ENCODE measurements around the gene RECQL5.
"Not testable (repeated sequence)": the region's sequence is repeated elsewhere in the genome, so short reads cannot be mapped to it uniquely, and the experiment has no call there.

The RECQL5 gene

DNA sequence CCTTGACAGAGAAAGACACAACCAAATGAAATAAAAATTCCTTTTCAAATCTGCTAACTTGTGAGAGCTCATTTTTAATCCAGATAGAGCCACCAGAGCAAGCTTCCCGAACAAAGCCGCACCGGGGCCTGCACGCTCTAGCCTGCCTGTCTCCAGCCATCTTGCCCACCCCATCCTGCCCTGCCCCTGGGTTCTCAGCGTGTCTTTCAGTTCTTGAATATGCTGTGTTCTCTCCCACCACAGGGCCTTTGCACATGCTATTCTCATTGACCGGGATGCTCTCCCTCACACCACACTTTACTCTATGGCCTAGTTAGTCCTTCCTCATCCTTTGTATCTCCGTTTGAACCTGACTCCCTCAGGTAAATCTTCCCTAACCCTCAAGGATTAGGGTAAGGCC, 19.0 kb downstream of the RECQL5 start:
- no peak for DNase-seq (ENCODE audit: low spot score)

GRCh38 chr17:75647061-75647460, 19.9 kb downstream of the RECQL5 start:
- no peak for DNase-seq (ENCODE audit: low spot score)

DNA sequence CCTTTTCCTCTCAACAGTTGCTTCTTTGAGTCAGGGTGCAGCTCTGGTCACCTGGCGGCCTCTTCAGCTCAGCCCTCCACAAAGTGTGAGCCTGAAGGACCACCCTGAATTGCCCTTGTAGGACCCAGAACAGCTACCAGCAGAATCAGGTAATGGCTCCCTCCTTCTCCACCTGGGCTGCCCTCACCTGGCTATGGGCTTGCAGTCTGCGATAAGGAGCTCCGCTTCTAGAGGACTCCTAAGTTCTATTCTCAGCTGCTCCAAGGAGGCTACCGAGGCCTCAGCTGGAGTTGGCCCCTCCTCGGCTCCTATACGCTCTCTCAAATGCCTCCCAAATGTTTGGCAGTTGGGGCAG, 20.3 kb downstream of the RECQL5 start:
- DNase-seq (ENCODE audit: low spot score): no peak

DNA sequence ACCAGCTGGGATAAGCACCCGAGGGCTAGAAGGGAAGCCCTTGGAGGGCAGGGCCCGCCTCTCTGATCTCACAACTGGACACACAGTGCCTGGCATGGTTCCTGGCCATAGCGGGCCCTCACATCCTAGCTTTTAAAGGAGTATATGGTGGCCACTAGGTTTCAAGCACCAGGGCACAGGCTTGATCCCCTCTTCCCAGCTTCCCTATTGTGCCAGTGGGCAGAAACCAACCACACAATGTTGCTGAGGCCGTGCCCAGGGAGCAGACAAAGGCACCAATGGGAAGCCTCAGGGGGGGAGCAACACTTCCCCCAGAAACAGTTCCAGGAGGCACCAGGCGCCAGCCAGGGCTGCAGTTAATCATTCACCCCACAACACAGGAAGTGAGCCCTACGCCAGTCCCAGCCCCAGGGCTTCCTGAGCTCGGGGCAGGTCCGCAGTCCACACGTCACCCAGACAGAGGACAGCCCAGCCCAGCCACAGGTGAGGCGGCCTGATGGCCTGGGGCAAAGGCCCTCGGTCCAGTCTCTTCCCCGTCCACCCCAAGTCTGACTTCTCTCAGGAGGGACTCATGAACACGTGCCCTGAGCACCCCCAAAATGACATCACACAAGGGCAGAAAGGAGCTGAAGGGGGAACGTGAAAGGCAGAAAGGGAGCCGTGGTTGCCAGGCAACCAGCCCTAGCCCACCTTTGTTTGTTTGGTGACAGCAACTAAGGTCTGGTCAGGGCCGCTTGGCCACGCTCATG, 20.9 kb downstream of the RECQL5 start:
- DNase-seq (ENCODE audit: low spot score): no peak

DNA sequence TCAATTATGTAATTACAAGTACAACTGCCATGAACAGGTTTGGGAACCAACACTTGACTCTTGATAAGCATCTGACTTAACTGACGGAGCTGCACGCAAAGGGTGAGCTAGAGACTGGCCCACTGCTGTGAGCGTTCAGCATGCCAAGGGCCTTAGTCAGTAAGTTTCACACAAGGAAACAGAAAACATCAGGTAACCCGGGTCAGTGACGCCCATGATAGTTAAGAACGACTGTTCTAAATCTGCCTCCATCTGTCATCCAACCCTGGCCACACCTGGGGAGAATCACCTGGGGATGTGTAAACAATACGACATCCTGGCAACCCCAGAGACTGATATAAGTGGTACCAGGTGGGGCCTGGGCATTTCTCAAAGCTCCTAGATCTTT, 21.5 kb downstream of the RECQL5 start:
- DNase-seq (ENCODE audit: low spot score): no peak

DNA sequence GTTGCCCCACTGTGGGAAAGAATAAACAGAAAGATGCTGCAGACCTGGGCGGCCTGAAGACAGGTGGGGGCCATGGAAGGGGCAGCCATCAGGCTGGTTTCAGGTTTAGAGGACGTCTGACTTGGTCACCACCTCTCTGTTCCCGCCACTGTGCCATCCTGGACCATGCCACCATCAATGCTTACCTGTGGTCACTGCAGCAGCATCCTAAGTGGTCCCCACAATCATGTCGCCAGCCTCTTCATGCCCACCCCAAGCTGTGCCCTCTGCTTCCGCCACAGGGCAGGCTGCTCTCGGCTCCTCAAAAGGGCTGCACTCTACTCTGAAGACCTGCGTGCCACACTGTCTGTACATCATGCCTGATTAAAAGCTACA, 23.3 kb downstream of the RECQL5 start:
- DNase-seq (ENCODE audit: low spot score): no peak

DNA sequence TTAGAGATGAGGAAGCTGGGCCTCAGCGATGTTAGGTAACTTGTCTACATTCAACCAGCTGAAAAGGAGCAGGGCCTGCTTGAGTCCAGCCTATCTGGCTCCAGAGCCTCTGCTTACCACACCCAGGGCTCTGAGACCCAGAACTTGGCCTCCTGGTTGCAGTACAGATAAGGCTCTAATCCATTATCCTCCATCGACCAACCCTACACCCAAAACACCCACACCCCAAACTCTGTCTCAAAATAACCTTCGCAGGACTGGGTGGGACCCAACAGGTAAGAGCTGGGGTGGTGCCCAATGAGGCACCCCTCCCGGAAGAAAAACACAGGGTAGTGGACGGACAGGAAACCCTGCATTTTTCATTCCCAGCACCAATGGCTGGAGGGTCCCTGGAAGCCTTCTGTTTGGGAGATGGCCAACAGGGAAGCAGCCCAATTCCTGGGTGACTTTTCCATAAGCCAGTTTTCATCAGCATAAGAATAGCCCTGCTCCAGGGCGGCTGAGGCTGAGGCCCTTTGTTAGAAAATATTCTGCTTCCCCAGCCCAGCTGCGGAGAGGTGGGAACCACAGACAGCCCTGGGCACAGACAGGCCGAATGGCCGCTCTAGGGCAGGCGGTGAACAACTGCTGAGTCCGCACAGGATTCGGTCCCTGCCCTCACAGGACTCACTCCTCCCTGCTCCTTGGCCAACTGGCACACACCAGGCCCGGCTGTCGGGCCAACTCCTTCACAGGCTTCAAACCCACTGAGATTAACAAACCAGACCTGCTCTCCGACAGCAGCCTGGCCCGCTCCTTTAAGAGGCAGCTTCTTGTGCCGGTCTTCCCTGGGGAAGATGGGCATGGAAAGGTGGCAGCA, 23.9 kb downstream of the RECQL5 start:
- DNase-seq (ENCODE audit: low spot score): no peak

GRCh38 chr17:75642182-75642783, 24.7 kb downstream of the RECQL5 start:
- DNase-seq (ENCODE audit: low spot score): no peak

DNA sequence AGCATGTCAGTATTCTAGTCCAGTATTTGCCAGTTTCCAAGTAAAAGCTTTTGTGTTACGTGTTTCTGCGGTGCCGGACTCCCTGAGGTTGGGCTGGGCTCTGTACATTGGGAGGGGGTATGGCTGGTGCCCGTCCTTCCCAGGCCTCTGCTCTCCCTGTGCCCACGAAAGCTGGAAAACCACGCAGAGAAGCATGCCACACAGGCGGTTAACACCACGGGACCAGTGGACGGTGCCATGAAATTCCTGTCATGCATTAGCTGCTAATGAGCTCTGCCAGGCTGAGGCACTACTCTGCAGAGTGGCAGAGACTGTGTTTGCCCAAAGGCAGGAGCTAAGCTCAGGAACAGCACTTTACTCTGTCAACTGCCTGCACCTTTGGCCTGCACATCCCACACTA, 25.6 kb downstream of the RECQL5 start:
- no peak for DNase-seq (ENCODE audit: low spot score)

DNA sequence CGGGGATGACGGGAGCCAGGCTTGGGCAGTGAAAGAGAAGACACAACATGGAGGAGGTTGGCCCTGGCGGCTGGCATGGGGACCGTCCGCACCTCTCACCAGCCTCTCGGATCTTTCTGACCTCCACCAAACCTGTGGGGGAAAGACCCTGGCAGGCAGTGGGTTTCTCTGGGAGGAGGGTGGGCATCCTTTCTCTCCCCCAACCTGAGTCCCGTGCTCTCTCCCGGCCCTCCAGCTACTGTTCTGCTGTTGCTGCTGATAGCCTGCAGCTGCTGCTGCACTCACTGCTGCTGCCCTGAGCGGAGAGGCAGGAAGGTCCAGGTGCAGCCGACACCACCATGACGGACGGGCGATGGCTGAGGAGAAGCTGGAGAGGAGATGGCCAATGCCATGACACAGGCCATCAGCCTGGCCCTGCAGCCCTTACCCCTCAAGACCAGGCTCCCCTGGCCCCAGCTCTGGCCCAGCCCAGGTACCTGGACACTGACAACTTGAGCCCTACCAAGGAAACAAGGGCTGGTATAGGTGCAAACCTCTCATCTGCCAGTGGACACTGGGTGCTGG, 26.3 kb downstream of the RECQL5 start:
- DNase-seq (ENCODE audit: low spot score): no peak

DNA sequence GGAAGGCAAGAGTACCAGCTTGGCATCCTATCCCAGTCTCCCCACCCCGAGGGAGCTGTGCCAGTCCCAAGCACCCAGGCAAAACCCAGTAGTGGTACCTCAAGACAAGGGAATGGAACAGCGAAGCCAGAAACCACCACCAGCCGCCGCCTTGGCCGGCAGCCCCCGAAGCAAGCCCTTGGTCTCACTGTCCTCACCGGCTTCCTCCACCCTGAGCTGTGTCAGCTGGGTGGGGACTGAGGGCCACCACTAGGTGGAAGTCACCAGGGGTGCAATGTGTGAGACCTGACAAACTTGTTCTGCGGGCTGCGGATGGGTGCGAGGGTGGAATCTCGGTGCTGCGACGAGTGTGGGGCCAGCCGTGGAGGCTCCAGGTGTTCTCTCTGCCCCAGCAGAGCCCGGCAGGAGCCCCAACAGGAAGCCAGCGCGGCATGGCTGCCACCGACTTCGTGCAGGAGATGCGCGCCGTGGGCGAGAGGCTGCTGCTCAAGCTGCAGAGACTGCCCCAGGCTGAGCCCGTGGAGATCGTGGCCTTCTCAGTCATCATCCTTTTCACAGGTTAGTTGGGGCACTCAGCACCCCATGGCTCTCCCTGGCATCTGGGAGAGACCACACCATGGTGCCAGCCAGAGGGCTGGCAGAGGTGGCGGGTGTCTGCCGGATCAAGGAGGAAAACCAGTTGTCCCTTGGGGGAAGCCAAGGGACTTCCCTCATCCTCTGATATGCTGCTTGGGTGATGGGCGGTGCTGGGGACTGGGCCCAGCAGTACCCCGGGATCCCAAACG, 27.0 kb downstream of the RECQL5 start:
- no peak for DNase-seq (ENCODE audit: low spot score)

DNA sequence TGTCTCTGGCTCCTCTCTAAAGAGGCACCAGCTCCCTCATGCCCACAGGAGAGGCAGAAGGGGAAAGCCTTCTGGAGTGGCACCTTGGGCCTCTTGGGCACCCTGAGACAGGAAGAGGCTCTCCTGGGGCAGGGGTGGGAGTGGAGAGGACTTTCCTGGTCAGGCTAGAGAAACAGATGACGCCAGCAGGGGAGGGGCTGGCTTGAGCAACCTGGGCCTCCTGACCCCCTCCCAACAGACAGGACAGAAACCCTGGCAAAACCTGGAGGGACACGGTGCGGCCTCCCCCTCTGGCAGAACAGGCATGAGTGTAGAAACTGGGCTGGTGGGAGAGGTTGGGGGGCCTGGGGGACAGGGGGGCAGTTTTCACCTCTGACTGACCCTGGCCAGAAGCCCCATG, 27.6 kb downstream of the RECQL5 start:
- DNase-seq (ENCODE audit: low spot score): no peak

GRCh38 chr17:75638893-75639292, 28.1 kb downstream of the RECQL5 start:
- no peak for DNase-seq (ENCODE audit: low spot score)

- DNase-seq (ENCODE audit: low spot score): not testable (repeated sequence)
These were observed 28.9 kb downstream of the RECQL5 start for GRCh38 chr17:75638039-75638438.

DNA sequence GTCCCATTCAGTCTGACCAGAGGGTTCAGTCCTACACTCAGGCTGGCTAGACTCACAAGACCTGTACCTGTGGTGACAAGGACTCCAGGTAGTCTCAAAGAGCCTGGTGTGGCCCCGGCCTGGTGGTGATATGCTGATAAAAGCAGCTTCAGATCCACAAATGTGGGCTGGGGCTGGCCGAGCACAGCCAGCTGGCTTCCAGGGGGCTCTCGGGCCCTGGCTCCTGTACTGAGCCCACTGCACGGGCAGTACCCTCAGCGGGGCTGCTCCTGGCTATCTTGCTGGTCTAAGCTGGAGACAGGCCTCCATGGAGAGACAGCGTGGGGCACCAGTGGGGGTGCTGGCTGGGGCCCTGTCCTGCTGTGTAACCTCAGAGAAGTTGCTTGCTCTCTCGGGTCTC, 29.4 kb downstream of the RECQL5 start:
- DNase-seq (ENCODE audit: low spot score): no peak

GRCh38 chr17:75637143-75637538, 29.8 kb downstream of the RECQL5 start:
- no peak for DNase-seq (ENCODE audit: low spot score)

- DNase-seq (ENCODE audit: low spot score): no peak
These were observed 30.4 kb downstream of the RECQL5 start for GRCh38 chr17:75636381-75637142.

GRCh38 chr17:75635610-75636202, 31.2 kb downstream of the RECQL5 start:
- DNase-seq (ENCODE audit: low spot score): no peak

GRCh38 chr17:75634754-75635609, 32.0 kb downstream of the RECQL5 start:
- no peak for DNase-seq (ENCODE audit: low spot score)

GRCh38 chr17:75634376-75634740, 32.6 kb downstream of the RECQL5 start:
- DNase-seq (ENCODE audit: low spot score): no peak
